ENCODE results near the gene ADCY6.

GRCh38 chr12:48774516-48774915, 14.4 kb downstream of the ADCY6 start:
- TF ChIP-seq, protein P1, sequence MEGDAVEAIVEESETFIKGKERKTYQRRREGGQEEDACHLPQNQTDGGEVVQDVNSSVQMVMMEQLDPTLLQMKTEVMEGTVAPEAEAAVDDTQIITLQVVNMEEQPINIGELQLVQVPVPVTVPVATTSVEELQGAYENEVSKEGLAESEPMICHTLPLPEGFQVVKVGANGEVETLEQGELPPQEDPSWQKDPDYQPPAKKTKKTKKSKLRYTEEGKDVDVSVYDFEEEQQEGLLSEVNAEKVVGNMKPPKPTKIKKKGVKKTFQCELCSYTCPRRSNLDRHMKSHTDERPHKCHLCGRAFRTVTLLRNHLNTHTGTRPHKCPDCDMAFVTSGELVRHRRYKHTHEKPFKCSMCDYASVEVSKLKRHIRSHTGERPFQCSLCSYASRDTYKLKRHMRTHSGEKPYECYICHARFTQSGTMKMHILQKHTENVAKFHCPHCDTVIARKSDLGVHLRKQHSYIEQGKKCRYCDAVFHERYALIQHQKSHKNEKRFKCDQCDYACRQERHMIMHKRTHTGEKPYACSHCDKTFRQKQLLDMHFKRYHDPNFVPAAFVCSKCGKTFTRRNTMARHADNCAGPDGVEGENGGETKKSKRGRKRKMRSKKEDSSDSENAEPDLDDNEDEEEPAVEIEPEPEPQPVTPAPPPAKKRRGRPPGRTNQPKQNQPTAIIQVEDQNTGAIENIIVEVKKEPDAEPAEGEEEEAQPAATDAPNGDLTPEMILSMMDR (IDR thresholded peaks at IDR 0.05; ENCODE audit: borderline replicate concordance, extremely low read depth, low read length, poor library complexity, severe bottlenecking): no peak
- TF ChIP-seq EZH2 (IDR thresholded peaks at IDR 0.05; ENCODE audit: borderline replicate concordance, low read depth, low read length, severe bottlenecking): no peak

All from DND-41 (cell line).